GM18519 (cell line): ENCODE results near the gene PANK4.

Experiments
- ATAC-seq: cut with Tn5 transposase; IDR thresholded peaks from one replicate; pipeline ENCODE4 v1.9.1; 2021; ENCODE audit warnings: mild to moderate bottlenecking, moderate library complexity; ENCODE audit not compliant: unreplicated experiment, low FRiP score

The PANK4 gene

GRCh38 chr1:2502661-2503553 lies 23.5 kb downstream of the PANK4 start:
- no peak for ATAC-seq

- no peak for ATAC-seq
Observed at GRCh38 chr1:2502210-2502609, 24.2 kb downstream of the PANK4 start.

- ATAC-seq, result no peak
Observed at GRCh38 chr1:2501820-2502119, 24.6 kb downstream of the PANK4 start.

- no peak for ATAC-seq
Observed at GRCh38 chr1:2501041-2501819, 25.2 kb downstream of the PANK4 start.

GRCh38 chr1:2499986-2500596 lies 26.3 kb downstream of the PANK4 start:
- no peak for ATAC-seq

GRCh38 chr1:2499260-2499659 lies 27.1 kb downstream of the PANK4 start:
- ATAC-seq, result no peak

GRCh38 chr1:2498648-2499047 lies 27.7 kb downstream of the PANK4 start:
- no peak for ATAC-seq

GRCh38 chr1:2497891-2498290 lies 28.5 kb downstream of the PANK4 start:
- no peak for ATAC-seq

- ATAC-seq, result no peak
Observed at GRCh38 chr1:2496746-2497145, 29.6 kb downstream of the PANK4 start.

- ATAC-seq, result no peak
Observed at GRCh38 chr1:2496087-2496622, 30.2 kb downstream of the PANK4 start.

GRCh38 chr1:2495546-2495945 lies 30.9 kb downstream of the PANK4 start:
- no peak for ATAC-seq

GRCh38 chr1:2495026-2495425 lies 31.4 kb downstream of the PANK4 start:
- ATAC-seq, result no peak

GRCh38 chr1:2494323-2494693 lies 32.1 kb downstream of the PANK4 start:
- ATAC-seq, result no peak

- ATAC-seq, result no peak
Observed at GRCh38 chr1:2493691-2494322, 32.6 kb downstream of the PANK4 start.

GRCh38 chr1:2493218-2493617 lies 33.2 kb downstream of the PANK4 start:
- ATAC-seq, result no peak

GRCh38 chr1:2492091-2492490 lies 34.3 kb downstream of the PANK4 start:
- ATAC-seq, result no peak

GRCh38 chr1:2489615-2490014 lies 36.8 kb downstream of the PANK4 start:
- no peak for ATAC-seq

- no peak for ATAC-seq
Observed at GRCh38 chr1:2488688-2489087, 37.7 kb downstream of the PANK4 start.

- no peak for ATAC-seq
Observed at GRCh38 chr1:2486558-2486957, 39.8 kb downstream of the PANK4 start.

GRCh38 chr1:2486041-2486440 lies 40.4 kb downstream of the PANK4 start:
- ATAC-seq, result no peak

- no peak for ATAC-seq
Observed at GRCh38 chr1:2483970-2484369, 42.4 kb downstream of the PANK4 start.
